A549 (cell line): ENCODE measurements around the gene EFCAB11. TPM values are rescaled to one million over a fixed set of nuclear protein-coding genes. Genes with fewer than 3 reads are reported as not detected.

Experiments used
- ATAC-seq, 2 experiments: fragments of 200-7000 bp in 1 of 2; fragments of >200 bp in 1 of 2; cut with Nextera tagmentation in 1 of 2; cut with Tn5 transposase in 1 of 2; 3 replicates each; pipeline versions ENCODE4 v1.8.0 to v1.9.1; 2018 to 2020; ENCODE audit warnings: mild to moderate bottlenecking in 1 of 2, moderate library complexity in 1 of 2
- CTCF ChIA-PET: fragments of 300-600 bp; sonication (Branson Sonifier 250); formaldehyde crosslinking; extraction: SDS; loops from one replicate; lab custom pipeline; 2021; ENCODE audit warnings: antibody characterized with exemption, inconsistent platforms; lab: Yijun Ruan, JAX
- POLR2A ChIA-PET: fragments of 350-600 bp; formaldehyde crosslinking; extraction: SDS; loops from one replicate; lab custom pipeline; 2021; ENCODE audit warnings: antibody characterized with exemption, inconsistent platforms; lab: Yijun Ruan, JAX
- DNase-seq, 2 experiments: peaks; one replicate each; pipeline versions ENCODE4 v3.0.0 to v3.0.0-alpha.2; 2011 to 2016; ENCODE audit warnings: low read depth in 1 of 2, low spot score in 1 of 2
- FAIRE-seq: peaks from 2 replicates; lab custom pipeline; 2011; peaks lifted over from hg19 to GRCh38; lab: Jason Lieb, UNC
- H3K27ac ChIP-seq, 2 experiments: fragments of >200 bp; sonication (Bioruptor Twin); formaldehyde crosslinking; 3 replicates each; pipeline ENCODE4 v1.5.1; 2016 to 2017
- H3K4me1 ChIP-seq: fragments of >200 bp; sonication (Bioruptor Twin); formaldehyde crosslinking; 3 replicates; pipeline ENCODE4 v1.6.1; 2016
- H3K4me2 ChIP-seq: fragments of >200 bp; sonication (Bioruptor Twin); formaldehyde crosslinking; 3 replicates; pipeline ENCODE4 v1.6.1; 2016
- H3K4me3 ChIP-seq: fragments of >200 bp; sonication (Bioruptor Twin); formaldehyde crosslinking; 3 replicates; pipeline ENCODE4 v1.5.1; 2016
- H3K9me3 ChIP-seq: fragments of >200 bp; sonication (Bioruptor Twin); formaldehyde crosslinking; 3 replicates; pipeline ENCODE4 v1.6.1; 2016
- BCL3 ChIP-seq: fragments of >200 bp; sonication (Bioruptor Twin); formaldehyde crosslinking; IDR thresholded peaks from 3 replicates; pipeline ENCODE4 v1.6.1; 2016
- CBX8 ChIP-seq: fragments of 200-600 bp; sonication (generic); IDR thresholded peaks from 2 replicates; pipeline ENCODE4 v1.6.1; 2016
- ELK1 ChIP-seq: fragments of 150-350 bp; IDR thresholded peaks from 2 replicates; pipeline ENCODE4 v1.6.1; 2014; ENCODE audit warnings: low read depth, mild to moderate bottlenecking, low read length
- EP300 ChIP-seq, 2 experiments: fragments of >200 bp; sonication (Bioruptor Twin); formaldehyde crosslinking; IDR thresholded peaks; 2 replicates in 1 of 2; 3 replicates in 1 of 2; pipeline ENCODE4 v1.6.1; 2016 to 2017
- FOSB ChIP-seq: fragments of 250-450 bp; sonication (Bioruptor Pico); IDR thresholded peaks from 2 replicates; pipeline ENCODE4 v1.5.0; 2020; ENCODE audit warnings: mild to moderate bottlenecking, moderate library complexity
- GATA3 ChIP-seq: IDR thresholded peaks from 2 replicates; pipeline ENCODE4 v1.6.1; 2012; ENCODE audit warnings: borderline replicate concordance
- JUNB ChIP-seq: fragments of >200 bp; sonication (Bioruptor Twin); formaldehyde crosslinking; IDR thresholded peaks from 2 replicates; pipeline ENCODE4 v1.6.1; 2016
- NPAS2 ChIP-seq: fragments of 250-450 bp; sonication (Bioruptor Pico); IDR thresholded peaks from 2 replicates; pipeline ENCODE4 v1.8.0; 2022; ENCODE audit warnings: mild to moderate bottlenecking, moderate library complexity, borderline replicate concordance
- PBX3 ChIP-seq: IDR thresholded peaks from 2 replicates; pipeline ENCODE4 v1.6.1; 2012
- PHF8 ChIP-seq: fragments of 200-600 bp; sonication (generic); IDR thresholded peaks from 2 replicates; pipeline ENCODE4 v1.6.1; 2016; ENCODE audit warnings: low read depth, mild to moderate bottlenecking, antibody characterized with exemption, moderate library complexity, borderline replicate concordance
- POLR2A ChIP-seq: IDR thresholded peaks from 2 replicates; pipeline ENCODE4 v1.6.1; 2012; ENCODE audit warnings: mild to moderate bottlenecking, low read length
- RARB ChIP-seq: fragments of 250-450 bp; sonication (Bioruptor Pico); IDR thresholded peaks from 2 replicates; pipeline ENCODE4 v1.8.0; 2021; ENCODE audit warnings: mild to moderate bottlenecking, moderate library complexity
- REST ChIP-seq: fragments of 200-600 bp; sonication (generic); IDR thresholded peaks from 2 replicates; pipeline ENCODE4 v1.6.1; 2016; ENCODE audit warnings: antibody characterized with exemption, mild to moderate bottlenecking, moderate library complexity
- RFX5 ChIP-seq: fragments of 450-650 bp; IDR thresholded peaks from 2 replicates; pipeline ENCODE4 v1.7.1; 2014; ENCODE audit warnings: antibody characterized with exemption, mild to moderate bottlenecking, moderate library complexity
- SMC3 ChIP-seq: fragments of >200 bp; sonication (Bioruptor Twin); formaldehyde crosslinking; IDR thresholded peaks from 3 replicates; pipeline ENCODE4 v1.6.1; 2018; ENCODE audit warnings: inconsistent platforms
- TFCP2L1 ChIP-seq: fragments of 250-450 bp; sonication (Bioruptor Pico); IDR thresholded peaks from 2 replicates; pipeline ENCODE4 v1.5.0; 2021; ENCODE audit warnings: mild to moderate bottlenecking
- TP53 ChIP-seq: fragments of 250-450 bp; sonication (Bioruptor Pico); IDR thresholded peaks from 2 replicates; pipeline ENCODE4 v1.5.0; 2021; ENCODE audit warnings: mild to moderate bottlenecking, moderate library complexity
- ZSCAN20 ChIP-seq: fragments of 250-450 bp; sonication (Bioruptor Pico); IDR thresholded peaks from 2 replicates; pipeline ENCODE4 v1.8.0; 2022; ENCODE audit warnings: mild to moderate bottlenecking, moderate library complexity
- WGBS: methylation state at CpG from one replicate; pipeline ENCODE4 v1.1.6; 2017; ENCODE audit errors: missing lambda C conversion rate; 5-methylcytosine and 5-hydroxymethylcytosine counted together
- polyA plus RNA-seq, 4 experiments: library from polyadenylated mRNA; depleted of rRNA in 3 of 4; stranded (reverse); fragments of >200 nt; fragmentation: RNase III in 1 of 4; extraction: RNeasy Plus Mini Kit Qiagen cat#74134 plus additional on column Dnase treatment in 1 of 4; gene quantifications; 2 replicates in 3 of 4; 3 replicates in 1 of 4; pipeline ENCODE4 v1.2.3, GENCODE V29; 2011 to 2017

The EFCAB11 gene
- polyA plus RNA-seq, 2 of the 4 experiments (the other 2 are of a cell fraction), result 18.8 to 19.6 TPM

GRCh38 chr14:89960914-89961313 is 6.4 kb upstream of the EFCAB11 start:
- no peak for ATAC-seq
- no peak overlapping the region for H3K27ac ChIP-seq
- FAIRE-seq, result no peak
- no peak overlapping the region for H3K4me2 ChIP-seq
- H3K4me3 ChIP-seq, result no peak overlapping the region
- TF ChIP-seq BCL3 (no peak), GATA3 (no peak), PBX3 (no peak)
- ChIA-PET CTCF (interaction anchor here (0.9 to 12.2 kb wide), 4 partner anchors 12 to 275 kb away, joined by 3 to 83 read pairs (median 4); no protein-coding TSS in a partner anchor), POLR2A (no interaction called here)
- WGBS, result 77% methylated on average over 3 of the region's 3 CpGs
- no peaks in the 10 kb centered on the region for H3K9me3 ChIP-seq
- peaks cover 10% of the 10 kb centered on the region for H3K4me1 ChIP-seq
- DNase-seq, result no peak

- Histone ChIP-seq H3K27ac (no peak overlapping the region), H3K4me1 (peaks cover 10% of the 10 kb centered on the region)
- 77% methylated on average over 3 of the region's 3 CpGs for WGBS
- no peak for TF ChIP-seq CBX8
- no peak for TF ChIP-seq EP300 (IDR thresholded peaks at IDR 0.05)
- TF ChIP-seq, all 56 proteins: peak for 0
- POLR2A ChIA-PET, result no interaction called here
- FAIRE-seq (no peak), ATAC-seq (no peak), DNase-seq (no peak)
- Histone ChIP-seq H3K4me2 (no peak overlapping the region), H3K9me3 (no peaks in the 10 kb centered on the region), H3K4me3 (no peak overlapping the region)
- CTCF ChIA-PET, result interaction anchor here (0.8 to 12.2 kb wide), 5 partner anchors 13 to 276 kb away, joined by 3 to 83 read pairs (median 3); no protein-coding TSS in a partner anchor
These were observed 5.4 kb upstream of the EFCAB11 start for GRCh38 chr14:89959853-89960445.

- CTCF ChIA-PET, result interaction anchor here (12.2 kb wide), 1 partner anchor 14 kb away, joined by 83 read pairs; no protein-coding TSS in a partner anchor
- POLR2A ChIA-PET, result no interaction called here
These were observed 4.4 kb upstream of the EFCAB11 start for GRCh38 chr14:89958966-89959365.

More at GRCh38 chr14:89958966-89959365, 4.4 kb upstream of the EFCAB11 start:
- FAIRE-seq (no peak), DNase-seq (no peak), ATAC-seq (no peak)
- WGBS, result 74% methylated on average over 1 of the region's 1 CpG
- peaks cover 10% of the 10 kb centered on the region for H3K4me1 ChIP-seq
- no peak overlapping the region for H3K4me3 ChIP-seq
- no peak overlapping the region for H3K27ac ChIP-seq
- H3K4me2 ChIP-seq, result no peak overlapping the region
- TF ChIP-seq JUNB, result no peak
- TF ChIP-seq ELK1, result no peak
- TF ChIP-seq TFCP2L1 (CRISPR knock-in tag), result no peak
- TF ChIP-seq SMC3, result no peak
- no peak for TF ChIP-seq PBX3
- no peak for TF ChIP-seq ZSCAN20 (CRISPR knock-in tag)
- TF ChIP-seq POLR2A, result no peak
- TF ChIP-seq RFX5, result no peak
- TF ChIP-seq FOSB (CRISPR knock-in tag), result no peak
- TF ChIP-seq TP53 (CRISPR knock-in tag), result no peak
- TF ChIP-seq RARB (CRISPR knock-in tag), result no peak
- TF ChIP-seq PHF8, result no peak
- TF ChIP-seq REST, result no peak
- TF ChIP-seq CBX8, result no peak
- TF ChIP-seq NPAS2, result no peak
- no peaks in the 10 kb centered on the region for H3K9me3 ChIP-seq
